HG02798 (cell line): ENCODE results near the gene UTP3.
A peak's percentile ranks its signal among the peaks of the same experiment; 100 is the strongest.
"Not testable (repeated sequence)": the region's sequence is repeated elsewhere in the genome, so short reads cannot be mapped to it uniquely, and the experiment has no call there.

Experiments used
- ATAC-seq: cut with Tn5 transposase; IDR thresholded peaks from one replicate; pipeline ENCODE4 v1.9.1; 2021; ENCODE audit warnings: mild to moderate bottlenecking; ENCODE audit not compliant: unreplicated experiment, poor library complexity

UTP3 gene

DNA sequence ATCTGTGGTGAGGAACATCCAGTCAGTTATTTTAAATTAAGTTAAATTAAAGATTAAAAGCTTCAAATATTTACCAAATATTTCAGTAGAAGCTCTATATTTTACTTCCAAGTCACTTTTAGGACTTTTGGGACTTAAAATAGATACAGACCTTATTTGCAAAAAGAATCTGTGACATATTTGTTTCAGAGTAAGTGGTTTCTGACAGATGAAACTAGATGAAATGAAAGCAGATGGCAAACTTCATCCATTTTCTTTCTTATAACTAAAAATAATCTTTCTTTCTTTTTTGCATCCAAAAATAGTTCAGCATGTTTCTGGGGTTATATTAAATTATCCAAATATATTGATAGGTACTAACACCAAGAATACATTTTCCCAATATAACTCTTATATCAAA is 6.6 kb upstream of the UTP3 start:
- ATAC-seq, result no peak

DNA sequence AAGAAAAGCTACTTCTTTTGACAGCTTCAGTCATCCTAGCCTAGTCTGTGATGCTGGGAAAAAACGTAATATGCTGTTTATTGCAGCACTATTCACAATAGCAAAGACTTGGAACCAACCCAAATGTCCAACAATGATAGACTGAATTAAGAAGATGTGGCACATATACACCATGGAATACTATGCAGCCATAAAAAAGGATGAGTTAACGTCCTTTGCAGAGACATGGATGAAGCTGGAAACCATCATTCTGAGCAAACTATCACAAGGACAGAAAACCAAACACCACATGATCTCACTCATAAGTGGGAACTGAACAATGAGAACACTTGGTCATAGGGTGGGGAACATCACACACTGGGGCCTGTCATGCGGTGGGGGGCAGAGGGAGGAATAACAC is 6.2 kb upstream of the UTP3 start:
- ATAC-seq, result not testable (repeated sequence)

DNA sequence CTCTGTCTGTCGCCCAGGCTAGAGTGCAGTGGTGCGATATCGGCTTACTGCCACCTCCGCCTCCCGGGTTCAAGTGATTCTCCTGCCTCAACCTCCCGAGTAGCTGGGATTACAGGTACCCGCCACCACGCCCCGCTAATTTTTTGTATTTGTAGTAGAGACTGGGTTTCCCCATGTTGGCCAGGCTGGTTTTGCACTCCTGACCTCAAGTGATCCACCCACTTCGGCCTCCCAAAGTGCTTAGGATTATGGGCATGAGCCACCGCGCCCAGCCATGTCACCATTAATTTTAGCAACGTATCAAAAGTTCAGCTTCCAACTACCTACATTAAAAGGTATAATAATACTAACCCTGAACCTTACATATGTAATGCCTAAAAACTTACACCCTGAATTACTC is 940 bp upstream of the UTP3 start:
- ATAC-seq, result no peak

DNA sequence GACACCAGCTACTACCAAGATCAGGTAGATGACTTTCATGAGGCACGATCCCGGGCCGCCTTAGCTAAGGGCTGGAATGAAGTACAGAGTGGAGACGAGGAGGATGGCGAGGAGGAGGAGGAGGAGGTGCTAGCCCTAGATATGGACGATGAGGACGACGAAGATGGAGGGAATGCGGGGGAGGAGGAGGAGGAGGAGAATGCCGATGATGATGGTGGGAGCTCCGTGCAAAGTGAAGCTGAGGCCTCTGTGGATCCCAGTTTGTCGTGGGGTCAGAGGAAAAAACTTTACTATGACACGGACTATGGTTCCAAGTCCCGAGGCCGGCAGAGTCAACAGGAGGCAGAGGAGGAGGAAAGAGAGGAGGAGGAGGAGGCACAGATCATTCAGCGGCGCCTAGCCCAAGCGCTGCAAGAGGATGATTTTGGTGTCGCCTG is 481 bp downstream of the UTP3 start:
- no peak for ATAC-seq

DNA sequence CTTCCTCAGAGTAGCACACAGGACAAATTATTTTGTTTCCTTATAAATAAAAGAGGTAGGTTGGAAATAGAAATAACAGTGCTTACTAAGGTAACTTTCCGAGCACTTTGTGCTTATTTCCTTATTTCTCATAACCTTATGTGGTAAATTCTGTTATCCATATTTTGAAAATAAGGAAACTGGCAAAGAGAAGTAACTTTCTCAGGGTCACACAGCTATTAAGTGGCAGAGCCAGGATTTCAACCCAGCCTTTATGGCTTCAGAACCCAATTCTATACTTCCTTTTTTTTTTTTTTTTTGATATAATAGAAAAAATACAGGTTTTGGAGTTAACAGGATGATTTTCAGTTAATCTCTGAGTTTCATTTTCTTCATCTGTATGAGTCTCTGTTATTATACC is 3.3 kb downstream of the UTP3 start:
- ATAC-seq, result no peak

DNA sequence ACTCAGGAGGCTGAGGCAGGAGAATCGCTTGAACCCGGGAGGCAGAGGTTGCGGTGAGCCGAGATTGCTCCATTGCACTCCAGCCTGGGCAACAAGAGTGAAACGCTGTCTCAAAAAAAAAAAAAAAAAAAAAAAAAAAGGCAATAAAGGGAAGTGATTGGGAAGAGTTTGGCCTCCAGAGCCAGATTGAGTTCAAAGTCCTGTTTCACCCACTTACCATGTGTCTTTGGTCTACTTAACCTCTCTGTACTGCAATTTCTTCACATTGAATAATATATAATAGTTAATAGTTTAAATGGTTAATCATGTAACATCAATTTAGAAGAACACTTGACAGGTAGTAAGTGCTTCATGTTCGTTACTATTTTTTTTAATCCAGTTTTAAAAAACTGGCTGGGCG is 6.3 kb downstream of the UTP3 start:
- ATAC-seq, result not testable (repeated sequence)

DNA sequence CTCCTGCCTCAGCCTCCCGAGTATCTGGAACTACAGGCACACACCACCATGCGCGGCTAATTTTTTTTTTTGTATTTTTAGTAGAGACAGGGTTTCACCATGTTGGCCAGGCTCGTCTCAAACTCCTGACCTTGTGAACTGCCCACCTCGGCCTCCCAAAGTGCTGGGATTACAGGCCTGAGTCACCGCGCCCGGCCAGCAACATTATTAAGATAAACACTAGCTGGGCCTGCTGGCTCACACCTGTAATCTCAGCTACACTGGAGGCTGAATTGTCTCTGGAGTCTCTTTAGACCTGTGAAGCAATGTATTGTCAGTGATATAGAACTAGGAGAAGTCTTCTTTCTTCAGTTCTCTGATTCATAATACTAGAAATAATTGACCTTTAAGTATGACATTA is 10.1 kb downstream of the UTP3 start:
- not testable (repeated sequence) for ATAC-seq

DNA sequence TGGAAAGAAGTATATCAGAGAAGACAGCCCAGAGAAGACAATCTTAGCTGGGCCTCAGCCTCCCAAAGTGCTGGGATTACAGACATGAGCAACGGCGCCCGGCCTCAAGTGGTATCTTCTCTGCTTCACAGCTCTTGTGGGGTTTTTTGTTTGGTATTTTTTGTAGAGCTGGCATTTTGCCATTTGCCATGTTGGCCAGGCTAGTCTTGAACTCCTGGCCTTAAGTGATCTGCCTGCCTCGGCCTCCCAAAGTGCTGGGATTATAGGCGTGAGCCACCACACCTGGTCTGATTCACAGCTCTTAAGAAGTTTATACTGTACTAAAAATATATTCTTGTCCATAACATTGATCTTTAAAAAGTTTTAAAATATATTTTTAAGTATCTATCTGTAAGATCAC is 12.4 kb downstream of the UTP3 start:
- no peak for ATAC-seq

DNA sequence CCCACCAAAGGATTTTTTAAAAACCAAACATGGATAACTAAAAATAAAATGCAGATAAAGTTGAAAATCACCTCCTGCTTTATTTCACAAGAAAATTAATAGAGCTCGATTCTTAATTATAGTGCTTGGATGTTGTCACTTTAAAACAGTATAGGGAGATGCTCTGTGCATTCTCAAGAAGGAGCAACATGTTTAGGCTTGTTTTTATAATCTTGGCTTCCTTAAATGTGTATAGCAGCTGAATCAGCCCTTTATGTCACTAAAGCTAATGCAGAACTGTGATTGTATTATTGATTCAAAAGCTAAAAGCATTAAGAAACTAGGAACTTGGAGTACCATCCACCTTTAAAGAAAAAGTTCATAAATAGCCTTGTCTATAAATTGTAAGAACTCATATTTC is 12.9 kb downstream of the UTP3 start:
- no peak for ATAC-seq

DNA sequence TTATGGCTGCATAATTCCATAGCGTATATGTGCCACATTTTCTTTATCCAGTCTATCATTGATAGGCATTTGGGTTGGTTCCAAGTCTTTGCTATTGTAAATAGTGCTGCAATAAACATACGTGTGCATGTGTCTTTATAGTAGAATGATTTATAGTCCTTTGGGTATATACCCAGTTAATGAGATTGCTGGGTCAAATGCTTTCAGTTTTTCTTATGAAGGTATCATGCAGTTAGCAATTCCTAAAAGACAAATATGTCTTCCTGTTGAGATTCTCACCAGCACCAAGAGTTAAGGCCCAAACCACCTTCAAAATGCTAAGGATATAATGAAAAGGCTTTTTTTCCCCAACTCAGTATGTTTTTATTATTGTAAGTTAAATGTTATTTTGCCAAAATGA is 14.3 kb downstream of the UTP3 start:
- not testable (repeated sequence) for ATAC-seq

DNA sequence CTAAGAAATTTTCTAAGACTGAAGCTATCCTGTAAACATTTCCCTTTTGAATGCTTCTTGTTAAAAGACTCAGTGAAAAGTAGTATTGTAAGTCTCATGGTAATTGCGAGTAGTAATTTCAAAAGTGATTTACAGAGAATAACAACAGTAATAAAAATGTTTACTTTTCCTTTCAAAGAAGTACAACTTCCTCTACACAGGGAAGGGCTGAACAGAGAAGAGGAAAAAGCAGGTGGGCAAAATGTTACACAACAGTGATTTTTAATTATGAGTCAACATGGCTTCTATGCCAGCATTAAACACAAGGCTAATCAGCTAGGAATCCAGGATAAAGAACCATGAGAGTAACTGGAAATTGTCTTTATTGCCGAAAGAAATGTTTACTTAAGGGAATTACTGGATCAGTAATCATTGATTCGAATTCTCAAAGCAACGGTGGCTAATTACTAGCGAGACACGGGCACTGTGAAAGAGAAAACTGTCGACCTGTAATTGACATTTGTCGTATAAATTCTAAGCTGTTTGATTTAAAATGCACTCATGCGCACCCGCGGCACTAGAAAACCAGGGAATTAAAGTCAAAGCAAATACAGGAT is 15.4 kb downstream of the UTP3 start:
- no peak for ATAC-seq

DNA sequence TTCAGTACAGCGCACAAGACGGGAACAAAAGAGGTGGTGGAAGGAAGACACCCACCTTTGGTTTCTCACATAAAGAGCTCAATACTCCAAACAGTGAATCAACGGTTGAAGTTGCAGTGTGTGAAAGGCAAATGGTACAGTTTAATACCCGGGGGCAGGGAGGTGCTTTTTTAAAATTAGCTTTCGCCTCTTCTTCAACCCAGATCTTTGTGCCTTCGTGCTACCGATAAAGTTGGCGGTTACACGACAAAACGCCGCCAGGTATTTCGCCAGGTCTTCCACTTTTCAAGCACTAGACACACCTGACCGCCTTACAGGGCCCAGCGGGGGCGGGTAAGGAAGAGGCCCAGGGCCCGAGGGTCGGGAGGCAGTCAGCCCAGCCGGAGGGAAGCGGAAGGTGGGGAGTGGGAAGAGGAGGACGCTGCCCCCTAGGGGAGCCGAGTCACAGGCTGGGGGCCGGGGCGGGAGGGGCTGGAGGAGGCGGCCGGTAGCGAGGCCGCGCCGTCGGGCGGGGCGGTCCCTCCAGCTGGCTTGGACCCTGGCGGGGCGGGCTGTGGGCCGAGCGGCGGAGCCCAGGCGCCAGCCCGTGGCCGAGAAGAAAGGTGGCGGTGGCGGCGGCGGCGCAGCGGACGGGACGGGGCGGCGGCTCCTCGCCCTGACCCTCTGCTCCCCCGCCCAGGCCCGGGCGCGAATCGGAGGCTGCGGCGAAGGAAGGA is 16.0 kb downstream of the UTP3 start:
- ATAC-seq, result peak; percentile 73

DNA sequence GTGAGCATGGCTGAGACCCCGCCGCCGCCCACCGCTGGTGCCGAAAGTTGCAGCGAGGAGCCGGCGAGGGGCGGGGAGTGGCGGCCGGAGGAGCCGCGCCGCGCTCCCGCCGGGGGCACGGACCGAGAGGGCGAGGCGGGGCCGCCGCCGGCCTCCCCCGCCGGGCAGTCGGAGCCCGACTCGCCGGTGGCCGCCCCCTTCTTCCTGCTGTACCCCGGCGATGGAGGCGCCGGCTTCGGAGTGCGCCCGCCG is 16.5 kb downstream of the UTP3 start:
- peak; percentile 44 for ATAC-seq

DNA sequence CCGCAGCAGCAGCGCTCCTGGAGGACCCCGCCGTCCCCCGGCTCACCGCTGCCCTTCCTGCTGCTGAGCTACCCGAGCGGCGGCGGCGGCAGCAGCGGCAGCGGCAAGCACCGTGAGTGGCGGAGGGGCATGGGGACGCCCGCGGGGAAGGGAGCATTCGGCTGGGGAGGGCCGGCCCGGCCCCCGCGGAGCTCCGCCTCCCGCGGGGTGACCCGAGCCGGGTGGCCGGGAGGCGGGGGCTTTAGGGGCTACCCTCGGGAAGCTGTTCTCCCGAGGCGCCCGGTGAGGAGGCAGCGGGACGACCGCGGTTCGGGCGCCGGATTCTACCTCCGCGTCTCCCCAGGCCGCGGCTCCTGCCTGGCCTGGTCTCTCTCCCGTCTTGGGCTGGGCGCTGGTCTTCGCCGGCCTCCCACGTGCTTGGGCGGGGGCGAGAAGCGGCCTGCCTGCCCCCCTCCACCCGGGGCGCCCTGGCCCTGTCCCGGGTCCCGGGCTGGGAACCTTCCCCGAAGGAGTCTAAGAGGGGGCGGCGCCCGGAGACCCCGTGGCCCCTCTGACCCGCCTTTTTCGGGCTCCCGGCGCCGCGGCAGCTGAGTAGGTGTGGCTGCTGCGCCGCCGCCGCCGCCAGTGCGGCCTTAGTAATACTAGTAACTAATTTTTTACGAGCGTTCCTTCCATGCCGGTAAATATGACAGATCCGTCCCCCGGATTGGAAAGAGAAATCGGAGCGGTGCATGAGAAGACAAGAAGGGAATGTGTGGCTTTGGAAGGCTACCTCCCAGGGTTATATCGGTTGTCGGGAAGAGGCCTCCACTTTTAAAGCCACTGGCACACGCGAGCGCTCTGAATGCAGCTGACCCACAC is 17.1 kb downstream of the UTP3 start:
- peak; percentile 65 for ATAC-seq

DNA sequence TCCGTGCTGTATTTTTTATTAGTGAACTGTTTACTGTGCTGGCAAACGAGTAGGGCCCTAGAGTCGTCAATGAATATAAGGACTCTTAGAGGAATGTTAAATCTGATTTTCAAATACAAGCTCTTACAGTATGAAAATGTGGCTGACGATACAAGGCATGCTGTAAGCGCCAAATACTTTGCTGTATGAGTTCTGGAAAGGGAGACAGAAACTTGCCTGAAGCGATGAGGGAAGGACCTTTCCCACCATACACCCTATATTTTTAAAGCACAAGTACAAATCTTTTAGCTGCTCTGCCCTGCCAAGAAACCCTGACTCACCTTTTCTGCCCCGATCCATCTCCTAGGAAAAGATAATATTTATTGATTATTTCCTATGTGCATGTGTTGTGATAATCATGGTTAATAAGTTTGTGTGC is 17.7 kb downstream of the UTP3 start:
- ATAC-seq, result no peak

DNA sequence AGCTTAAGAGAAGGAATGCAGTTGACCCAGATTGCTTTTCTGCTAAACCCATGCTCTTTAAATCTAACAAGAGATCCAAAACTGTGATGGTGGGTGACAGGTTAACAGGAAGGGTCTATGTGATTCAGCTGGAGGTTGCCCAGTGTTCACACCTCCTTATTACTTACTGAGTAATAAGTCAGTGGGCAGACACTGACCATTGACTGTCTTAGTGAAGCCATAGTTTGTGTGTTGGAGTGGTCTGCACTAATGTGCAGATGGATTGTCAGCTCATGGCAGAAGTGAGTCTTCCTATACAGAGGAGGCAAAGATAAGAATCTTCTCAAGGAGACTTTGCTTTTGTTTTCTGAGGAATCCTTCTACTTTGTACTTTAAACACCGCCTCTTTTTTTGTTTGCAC is 18.2 kb downstream of the UTP3 start:
- ATAC-seq, result no peak

DNA sequence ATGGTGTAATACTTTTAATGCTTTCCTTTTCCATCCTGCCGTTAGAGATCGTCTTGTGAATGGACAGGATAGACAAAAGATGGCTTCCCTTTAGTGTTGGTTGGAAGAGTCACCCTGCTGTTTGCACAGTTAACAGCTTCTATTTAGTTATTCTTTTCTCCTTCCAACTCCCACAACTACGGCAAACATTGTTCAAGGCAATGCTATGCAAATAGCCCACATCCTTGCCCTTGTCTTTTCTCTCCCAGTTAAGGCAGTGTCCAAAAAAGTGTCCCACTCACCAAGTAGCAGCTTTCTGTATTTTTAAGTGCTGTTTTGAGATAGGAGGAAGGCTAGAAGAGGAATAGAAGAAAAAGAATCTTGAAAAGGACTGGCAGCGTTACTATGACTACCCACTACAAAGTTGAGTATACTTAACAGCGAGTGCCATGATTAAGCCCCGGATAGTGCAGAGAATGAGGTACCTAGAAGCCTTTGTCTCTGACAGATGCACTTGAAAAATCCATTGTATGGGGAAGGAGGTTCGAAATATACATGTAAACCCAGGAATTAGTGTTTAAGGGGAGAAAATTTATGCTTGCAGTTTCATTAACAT is 21.4 kb downstream of the UTP3 start:
- ATAC-seq, result no peak

DNA sequence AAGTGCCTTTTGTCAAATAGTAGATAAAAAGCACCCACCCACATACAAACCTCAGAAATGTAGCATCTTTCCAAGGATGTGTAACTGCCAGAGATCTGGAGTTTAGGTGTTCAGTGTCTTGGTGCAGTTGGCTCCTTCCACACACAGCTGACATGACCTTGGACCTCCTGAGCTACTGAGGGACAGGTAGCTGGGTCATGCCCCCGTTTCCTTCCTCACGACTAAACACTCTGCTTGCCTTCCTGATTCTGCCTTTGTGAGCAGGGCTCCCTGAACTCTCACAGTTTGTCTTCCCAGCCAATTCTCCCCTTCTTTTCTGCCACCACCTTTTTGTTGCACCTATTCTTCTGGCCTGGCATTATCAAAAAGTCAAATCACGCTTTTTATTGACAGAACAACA is 23.3 kb downstream of the UTP3 start:
- no peak for ATAC-seq

DNA sequence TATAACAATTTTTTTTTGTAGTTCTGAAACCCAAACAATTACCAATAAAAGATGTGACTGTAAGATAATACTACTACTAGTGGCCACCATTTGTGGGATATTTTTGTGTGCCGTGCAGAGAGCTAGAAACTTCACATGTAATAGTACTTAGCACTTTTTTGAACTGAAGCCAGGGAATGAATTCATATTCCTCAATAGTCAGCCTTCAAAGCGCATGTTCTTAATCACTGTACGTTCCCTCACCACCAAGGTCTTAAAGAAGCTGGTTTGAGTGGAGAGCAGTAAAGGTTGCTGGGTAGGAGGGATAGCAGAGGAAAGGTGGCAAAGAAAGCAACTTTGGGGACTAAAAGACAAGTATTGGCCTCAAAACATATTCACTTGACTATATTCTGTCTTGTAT is 23.8 kb downstream of the UTP3 start:
- ATAC-seq, result no peak

DNA sequence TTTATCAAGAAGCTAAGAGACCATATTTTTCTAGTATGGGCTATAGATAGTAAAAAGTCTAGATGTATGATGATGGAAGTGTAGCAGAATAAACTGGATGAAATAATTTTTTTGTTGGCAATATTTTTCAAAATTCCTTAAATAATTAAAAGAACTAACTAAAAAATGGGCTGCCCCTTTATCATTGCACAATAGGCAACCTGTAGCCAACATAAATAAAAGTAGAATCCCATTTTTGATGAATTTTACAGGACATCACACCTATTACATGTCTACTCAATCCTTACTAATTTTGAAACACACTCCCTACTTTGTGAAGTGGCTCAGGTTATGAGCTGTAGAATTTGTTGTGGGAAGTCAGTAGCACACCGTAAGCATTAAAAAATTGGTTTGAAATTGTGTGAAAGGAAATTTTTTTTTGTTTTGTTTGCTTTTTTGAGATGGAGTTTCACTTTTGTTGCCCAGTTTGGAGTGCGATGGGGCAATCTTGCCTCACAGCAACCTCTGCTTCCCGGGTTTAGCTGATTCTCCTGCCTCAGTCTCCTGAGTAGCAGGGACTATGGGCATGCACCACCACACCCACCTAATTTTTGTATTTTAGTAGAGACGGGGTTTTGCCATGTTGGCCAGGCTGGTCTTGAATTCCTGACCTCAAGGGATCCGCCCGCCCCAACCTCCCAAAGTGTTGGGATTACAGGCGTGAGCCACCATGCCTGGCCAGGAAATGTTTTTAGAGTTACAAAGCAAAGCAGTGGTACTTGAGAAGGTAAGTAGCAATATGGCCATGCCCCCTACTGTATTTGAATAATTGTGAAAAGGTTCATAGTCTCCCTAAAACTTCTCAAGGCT is 24.5 kb downstream of the UTP3 start:
- ATAC-seq, result peak; percentile 18
